Thyroid gland (tissue), 4 donors: Measurements from ENCODE around the gene CCDC71L. TPM values are rescaled to one million over a fixed set of nuclear protein-coding genes. Genes with fewer than 3 reads are reported as not detected.
A peak's percentile ranks its signal among the peaks of the same experiment; 100 is the strongest.
"Not testable (repeated sequence)": the region's sequence is repeated elsewhere in the genome, so short reads cannot be mapped to it uniquely, and the experiment has no call there.

Experiments used
- DNase-seq, 2 donors: peaks; one replicate each; pipeline ENCODE4 v3.0.0-alpha.2; 2019
- H3K27ac ChIP-seq, 3 donors: fragments of 200-600 bp; sonication (generic); 1 replicate in 2 of 3; 2 replicates in 1 of 3; pipeline ENCODE4 v1.5.1; 2016 to 2019; ENCODE audit warnings: mild to moderate bottlenecking in 1 of 3, moderate library complexity in 1 of 3
- H3K27me3 ChIP-seq: fragments of 200-600 bp; sonication (generic); one replicate; pipeline ENCODE4 v1.5.1; 2019
- H3K36me3 ChIP-seq, 2 donors: fragments of 200-600 bp; sonication (generic); one replicate each; pipeline ENCODE4 v1.5.1; 2016 to 2019
- H3K4me1 ChIP-seq, 2 donors: fragments of 200-600 bp; sonication (generic); one replicate each; pipeline ENCODE4 v1.5.1; 2017 to 2019
- H3K4me3 ChIP-seq, 3 donors: fragments of 200-600 bp; sonication (generic); replicated peaks in 1 of 3; 1 replicate in 2 of 3; 2 replicates in 1 of 3; pipeline ENCODE4 v1.5.1; 2016; ENCODE audit warnings: mild to moderate bottlenecking in 1 of 3
- H3K9me3 ChIP-seq: fragments of 200-600 bp; sonication (generic); one replicate; pipeline ENCODE4 v1.5.1; 2017
- POLR2A ChIP-seq, 2 donors: fragments of 450-650 bp; IDR thresholded peaks; one replicate each; pipeline ENCODE4 v1.6.1; 2017; ENCODE audit warnings: antibody characterized with exemption in 2 of 2, mild to moderate bottlenecking in 2 of 2, moderate library complexity in 1 of 2
- WGBS, 2 donors: methylation state at CpG; one replicate each; pipeline ENCODE4 v1.1.5; 2017; 5-methylcytosine and 5-hydroxymethylcytosine counted together
- intact Hi-C: fragments of 100-400 bp; cut with DNase I; formaldehyde crosslinking; loops from one replicate; pipeline ENCODE4 v1.15.1; 2023
- total RNA-seq, 4 donors: library from RNA; depleted of rRNA; stranded (reverse); fragments of >200 nt; gene quantifications; one replicate each; pipeline ENCODE4 v1.2.3, GENCODE V29; 2016
- TF ChIP-seq, protein P1 (sequence below), 6 experiments: fragments of 200-600 bp in 3 of 6; fragments of 450-650 bp in 3 of 6; sonication (generic) in 3 of 6; IDR thresholded peaks; one replicate each; pipeline ENCODE4 v1.5.1; 2016 to 2019; ENCODE audit warnings: antibody characterized with exemption in 6 of 6, mild to moderate bottlenecking in 2 of 6, inconsistent platforms in 1 of 6, moderate library complexity in 1 of 6

CCDC71L gene
- total RNA-seq, result 10 to 100 TPM; 19.9 to 33.5 (median 27.2) TPM

DNA sequence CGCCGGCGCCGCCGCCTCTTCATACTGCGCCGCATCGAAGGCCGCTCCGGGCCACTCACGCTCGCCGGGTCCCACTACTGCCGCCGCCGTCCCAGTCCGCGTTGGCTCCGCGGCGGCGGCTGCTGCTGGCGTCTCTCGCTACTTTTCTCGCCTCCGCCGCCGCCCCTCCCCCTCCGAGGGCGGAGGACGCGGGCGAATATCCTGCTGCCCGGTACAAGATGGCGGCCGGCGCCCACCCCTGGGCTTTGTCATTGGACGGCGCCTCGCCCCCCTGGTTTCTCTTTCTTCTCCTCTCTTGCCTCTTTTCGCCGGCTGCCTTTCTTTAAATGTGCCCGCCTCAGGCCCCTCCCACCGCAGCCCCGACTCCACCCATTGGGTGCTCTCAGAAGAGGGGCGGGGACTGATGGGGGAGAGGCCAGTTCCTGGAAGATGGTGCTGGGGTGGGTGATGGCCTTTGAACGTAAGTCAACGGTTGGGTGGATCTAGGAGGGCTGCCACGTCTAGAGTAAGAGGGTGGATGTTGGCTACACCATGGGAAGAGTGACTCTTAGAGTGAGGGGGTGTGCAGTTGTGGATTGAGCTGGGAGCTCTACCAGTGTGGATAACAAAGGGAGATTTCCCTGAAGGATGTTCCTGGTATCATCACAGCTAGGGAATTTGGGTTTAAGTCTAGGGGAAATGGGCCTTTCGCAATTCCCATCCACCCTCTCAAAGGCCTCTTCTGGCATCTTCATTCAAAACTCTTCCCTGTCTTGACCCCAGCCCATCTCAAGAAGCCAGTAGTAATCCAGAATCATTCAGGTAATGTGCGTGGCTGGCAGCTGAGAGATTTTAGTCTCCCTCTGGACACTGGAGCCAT, at the start of gene CCDC71L:
TSS of gene CCDC71L (minus strand) at position 297 of the 859 bp plus-strand sequence. CDS start at position 35, 262 bp downstream.
- Histone ChIP-seq H3K4me3 (peak within 1 kb of the TSS; percentile 61 to 91 (median 65)), H3K9me3 (no peaks in the 10 kb centered on the region), H3K36me3 (no peaks in the 10 kb centered on the region), H3K27ac (peak within 1 kb of the TSS; percentile 96 to 99 (median 97)), H3K4me1 (peaks cover 21 to 26% of the 10 kb centered on the region in 2 donors), H3K27me3 (no peaks in the 10 kb centered on the region)
- peak; percentile 97 for DNase-seq
- TF ChIP-seq POLR2A (IDR thresholded peaks at IDR 0.05), result peak in 1 of 2 donors; percentile 85
- TF ChIP-seq, protein P1, sequence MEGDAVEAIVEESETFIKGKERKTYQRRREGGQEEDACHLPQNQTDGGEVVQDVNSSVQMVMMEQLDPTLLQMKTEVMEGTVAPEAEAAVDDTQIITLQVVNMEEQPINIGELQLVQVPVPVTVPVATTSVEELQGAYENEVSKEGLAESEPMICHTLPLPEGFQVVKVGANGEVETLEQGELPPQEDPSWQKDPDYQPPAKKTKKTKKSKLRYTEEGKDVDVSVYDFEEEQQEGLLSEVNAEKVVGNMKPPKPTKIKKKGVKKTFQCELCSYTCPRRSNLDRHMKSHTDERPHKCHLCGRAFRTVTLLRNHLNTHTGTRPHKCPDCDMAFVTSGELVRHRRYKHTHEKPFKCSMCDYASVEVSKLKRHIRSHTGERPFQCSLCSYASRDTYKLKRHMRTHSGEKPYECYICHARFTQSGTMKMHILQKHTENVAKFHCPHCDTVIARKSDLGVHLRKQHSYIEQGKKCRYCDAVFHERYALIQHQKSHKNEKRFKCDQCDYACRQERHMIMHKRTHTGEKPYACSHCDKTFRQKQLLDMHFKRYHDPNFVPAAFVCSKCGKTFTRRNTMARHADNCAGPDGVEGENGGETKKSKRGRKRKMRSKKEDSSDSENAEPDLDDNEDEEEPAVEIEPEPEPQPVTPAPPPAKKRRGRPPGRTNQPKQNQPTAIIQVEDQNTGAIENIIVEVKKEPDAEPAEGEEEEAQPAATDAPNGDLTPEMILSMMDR (IDR thresholded peaks at IDR 0.05), result no peak
- 7 to 10% methylated on average over 22 to 32 of the region's 51 CpGs for WGBS, 2 donors
- intact Hi-C loops, result loop anchor here (10.0 kb wide), 1 partner anchor 64 kb away; no protein-coding TSS in a partner anchor

DNA sequence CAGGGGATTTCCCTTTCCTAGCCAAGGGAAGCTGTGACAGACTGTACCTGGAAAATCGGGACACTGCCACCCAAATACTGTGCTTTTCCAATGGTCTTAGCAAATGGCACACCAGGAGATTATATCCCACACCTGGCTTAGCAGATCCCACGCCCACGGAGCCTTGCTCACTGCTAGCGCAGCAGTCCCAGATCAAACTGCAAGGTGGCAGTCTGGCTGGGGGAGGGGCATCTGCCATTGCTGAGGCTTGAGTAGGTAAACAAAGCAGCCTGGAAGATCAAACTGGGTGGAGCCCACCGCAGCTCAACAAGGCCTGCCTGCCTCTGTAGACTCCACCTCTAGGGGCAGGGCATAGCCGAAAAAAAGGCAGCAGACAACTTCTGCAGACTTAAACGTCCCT, 48.6 kb upstream of the CCDC71L start:
- intact Hi-C loops, result not testable (repeated sequence)

DNA sequence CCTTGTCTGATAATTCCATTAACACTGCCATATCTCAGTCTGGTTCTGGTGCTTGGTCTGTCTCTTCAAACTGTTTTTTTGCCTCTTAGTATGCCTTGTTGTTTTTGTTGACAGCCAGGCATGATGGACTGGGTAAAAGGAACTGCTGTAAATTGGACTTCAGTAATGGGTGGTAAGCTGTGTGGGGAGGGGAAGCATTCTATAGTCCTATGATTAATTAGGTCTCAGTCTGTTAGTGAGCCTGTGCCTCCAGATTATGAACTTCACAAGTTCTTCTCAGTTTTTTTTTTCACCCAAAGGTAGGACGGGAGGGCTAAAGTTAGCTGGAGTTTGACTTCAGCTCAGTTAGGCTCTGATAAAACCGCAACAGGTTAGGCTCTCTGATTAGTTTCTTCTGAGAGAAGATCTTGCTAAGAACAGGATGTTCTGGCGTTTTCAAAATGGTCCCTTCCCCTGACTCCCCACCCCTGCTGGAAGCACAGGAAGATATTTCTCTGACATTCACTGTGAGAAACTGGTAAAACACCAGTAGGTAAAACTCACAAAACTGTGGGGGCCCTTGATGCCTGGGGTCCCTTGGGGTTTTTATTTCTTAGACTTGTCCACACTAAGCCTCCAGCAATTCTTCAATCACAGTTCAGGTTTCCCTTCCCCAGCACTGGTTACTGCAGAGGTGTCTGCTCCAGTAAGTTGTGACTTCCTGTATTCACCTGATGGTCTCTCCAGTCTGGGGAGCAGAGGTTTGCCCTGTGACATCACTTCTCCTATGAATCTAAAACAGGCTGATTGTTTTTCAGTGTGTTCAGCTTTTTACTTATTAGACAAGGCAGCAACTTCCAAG, 43.3 kb upstream of the CCDC71L start:
- DNase-seq, result no peak
- intact Hi-C loops, result no loop called here
- WGBS, 2 donors, result 65 to 67% methylated on average over 3 of the region's 3 CpGs
- Histone ChIP-seq H3K9me3 (no peaks in the 10 kb centered on the region), H3K36me3 (no peaks in the 10 kb centered on the region), H3K4me1 (no peaks in the 10 kb centered on the region), H3K4me3 (no peak overlapping the region), H3K27ac (no peak overlapping the region), H3K27me3 (no peaks in the 10 kb centered on the region)
- TF ChIP-seq, protein P1 (IDR thresholded peaks at IDR 0.05), result no peak
- no peak for TF ChIP-seq POLR2A (IDR thresholded peaks at IDR 0.05)

More for the DNA sequence above, 48.6 kb upstream of the CCDC71L start:
- not testable (repeated sequence) for H3K27me3 ChIP-seq, H3K4me1 ChIP-seq, DNase-seq, H3K4me3 ChIP-seq, H3K9me3 ChIP-seq, H3K36me3 ChIP-seq, H3K27ac ChIP-seq
- 90 to 96% methylated on average over 3 to 6 of the region's 7 CpGs for WGBS, 2 donors

DNA sequence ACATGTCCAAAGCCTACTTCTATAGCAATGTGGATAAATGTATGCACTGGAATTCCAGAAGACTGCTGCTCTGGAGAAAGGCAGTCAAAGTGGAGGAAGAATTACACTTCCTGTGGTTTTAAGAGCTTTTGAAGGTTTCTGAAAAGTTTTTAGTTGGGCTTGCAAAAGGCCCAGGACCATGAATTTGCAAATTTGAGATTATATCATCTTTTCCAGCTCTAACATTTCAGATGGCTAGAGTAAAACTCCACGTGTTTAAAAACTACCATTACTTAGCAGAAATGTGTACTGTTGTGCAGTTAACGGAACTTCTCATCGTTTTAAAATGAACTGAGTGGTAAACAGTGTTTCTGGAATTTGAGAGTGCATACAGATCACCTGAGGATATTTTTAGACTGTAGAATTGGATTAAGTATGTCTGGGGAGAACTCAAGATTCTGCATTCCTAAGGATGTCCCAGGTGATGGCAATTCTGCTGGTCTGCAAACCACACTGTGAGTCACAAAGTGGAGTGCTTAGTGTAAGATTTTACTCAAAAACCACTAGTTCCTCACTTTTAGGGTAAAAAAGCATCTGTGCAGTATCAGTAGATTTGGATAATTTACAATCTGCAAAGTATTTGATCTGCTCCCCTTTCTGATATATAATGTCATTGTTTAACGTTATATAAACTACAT, 32.9 kb upstream of the CCDC71L start:
- intact Hi-C loops, result no loop called here
- Histone ChIP-seq H3K27ac (no peak overlapping the region), H3K27me3 (no peaks in the 10 kb centered on the region), H3K9me3 (no peaks in the 10 kb centered on the region), H3K4me1 (no peaks in the 10 kb centered on the region), H3K4me3 (no peak overlapping the region), H3K36me3 (no peaks in the 10 kb centered on the region)
- no peak for TF ChIP-seq POLR2A (IDR thresholded peaks at IDR 0.05)
- TF ChIP-seq, protein P1 (IDR thresholded peaks at IDR 0.05), result no peak
- DNase-seq, result no peak
- 76 to 83% methylated on average over 4 of the region's 4 CpGs for WGBS, 2 donors

GRCh38 chr7:106692450-106693051, 31.6 kb upstream of the CCDC71L start:
- no peak for DNase-seq
- Histone ChIP-seq H3K27ac (no peak overlapping the region), H3K4me3 (no peak overlapping the region), H3K4me1 (no peaks in the 10 kb centered on the region), H3K36me3 (no peaks in the 10 kb centered on the region), H3K27me3 (no peaks in the 10 kb centered on the region), H3K9me3 (no peaks in the 10 kb centered on the region)
- TF ChIP-seq, protein P1 (IDR thresholded peaks at IDR 0.05), result no peak
- TF ChIP-seq POLR2A (IDR thresholded peaks at IDR 0.05), result no peak
- 81 to 85% methylated on average over 2 of the region's 2 CpGs for WGBS, 2 donors
- intact Hi-C loops, result no loop called here

DNA sequence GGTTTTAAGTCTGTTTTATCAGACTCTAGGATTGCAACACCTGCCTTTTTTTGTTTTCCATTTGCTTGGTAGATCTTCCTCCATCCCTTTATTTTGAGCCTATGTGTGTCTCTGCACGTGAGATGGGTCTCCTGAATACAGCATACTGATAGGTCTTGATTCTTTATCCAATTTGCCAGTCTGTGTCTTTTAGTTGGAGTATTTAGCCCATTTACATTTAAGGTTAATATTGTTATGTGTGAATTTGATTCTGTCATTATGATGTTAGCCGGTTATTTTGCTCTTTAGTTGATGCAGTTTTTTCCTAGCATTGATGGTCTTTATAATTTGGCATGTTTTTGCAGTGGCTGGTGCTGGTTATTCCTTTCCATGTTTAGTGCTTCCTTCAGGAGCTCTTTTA, 27.2 kb upstream of the CCDC71L start:
- H3K4me3 ChIP-seq, DNase-seq, intact Hi-C loops, H3K27ac ChIP-seq, H3K36me3 ChIP-seq, H3K9me3 ChIP-seq, H3K4me1 ChIP-seq, H3K27me3 ChIP-seq: not testable (repeated sequence)
- 62 to 93% methylated on average over 2 of the region's 2 CpGs for WGBS, 2 donors
